M059J (cell line): Measurements from ENCODE around the gene CDC6. TPM values are rescaled to one million over a fixed set of nuclear protein-coding genes. Genes with fewer than 3 reads are reported as not detected.
A peak's percentile ranks its signal among the peaks of the same experiment; 100 is the strongest.
"Not testable (repeated sequence)": the region's sequence is repeated elsewhere in the genome, so short reads cannot be mapped to it uniquely, and the experiment has no call there.

Experiments used
- DNase-seq: peaks from one replicate; pipeline ENCODE4 v3.0.0-alpha.2; 2012; ENCODE audit warnings: low read depth
- total RNA-seq: library from RNA; depleted of rRNA; stranded (reverse); fragments of >200 nt; shearing (Covaris generic); gene quantifications from 2 replicates; pipeline ENCODE4 v1.2.3, GENCODE V29; 2014

Gene CDC6
- total RNA-seq, 1 experiment from 2014 or later: 48.9 TPM

DNA sequence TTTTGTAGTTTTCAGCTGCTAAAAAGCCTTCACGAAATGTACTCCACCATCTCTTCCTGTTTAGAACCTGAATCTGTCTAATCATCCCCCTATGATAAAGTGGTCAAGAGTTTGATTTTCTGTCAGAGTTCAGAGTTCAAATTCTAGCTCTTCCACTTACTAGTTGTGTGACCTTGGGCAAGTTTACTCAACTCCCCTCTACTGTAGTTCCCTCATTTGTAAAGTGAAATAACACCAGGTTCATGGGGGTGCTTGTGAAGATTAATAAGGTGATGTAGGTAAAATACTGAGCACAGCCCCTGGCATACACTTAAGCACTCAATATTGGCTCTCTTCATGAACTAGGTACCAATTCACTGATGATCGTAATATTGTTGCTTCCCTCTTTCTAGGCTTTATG lies 1.2 kb upstream of the CDC6 start:
- no peak for DNase-seq

DNA sequence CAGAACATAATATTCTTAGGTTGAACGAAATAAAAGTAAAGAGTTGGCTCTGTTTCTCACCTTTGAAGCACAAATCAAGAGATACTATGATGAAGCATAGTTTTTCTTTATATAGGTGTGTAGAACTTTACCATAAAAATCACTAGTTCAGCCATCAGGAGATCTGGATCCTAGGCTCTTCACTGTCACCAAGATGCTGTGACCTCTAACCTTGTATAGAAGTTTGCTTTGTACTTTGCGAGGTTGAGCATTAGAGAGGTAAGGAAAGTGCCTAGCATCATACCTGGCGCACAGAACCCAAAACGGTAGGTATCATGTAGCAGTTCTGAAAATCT lies 553 bp upstream of the CDC6 start:
- DNase-seq: no peak

DNA sequence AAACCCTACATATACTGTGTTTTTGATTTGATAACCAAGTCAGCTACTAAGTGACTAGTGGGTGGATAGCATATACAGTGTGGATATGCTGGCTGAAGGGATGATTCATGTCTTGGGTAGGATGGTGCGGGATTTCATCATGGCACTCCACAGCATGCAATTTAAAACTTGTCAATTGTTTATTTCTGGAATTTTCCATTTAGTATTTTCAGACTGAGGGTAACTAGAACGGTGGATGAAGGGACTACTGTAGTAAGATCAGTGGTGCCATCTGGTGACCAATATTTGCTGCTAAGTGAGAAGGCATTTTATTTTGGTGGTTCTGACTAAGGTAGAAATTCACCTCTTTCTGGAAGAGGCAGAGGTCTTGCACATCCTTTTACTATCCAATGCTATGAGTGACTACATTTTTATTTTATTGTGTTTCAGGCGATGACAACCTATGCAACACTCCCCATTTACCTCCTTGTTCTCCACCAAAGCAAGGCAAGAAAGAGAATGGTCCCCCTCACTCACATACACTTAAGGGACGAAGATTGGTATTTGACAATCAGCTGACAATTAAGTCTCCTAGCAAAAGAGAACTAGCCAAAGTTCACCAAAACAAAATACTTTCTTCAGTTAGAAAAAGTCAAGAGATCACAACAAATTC lies 3.1 kb downstream of the CDC6 start:
- peak; percentile 87 for DNase-seq

DNA sequence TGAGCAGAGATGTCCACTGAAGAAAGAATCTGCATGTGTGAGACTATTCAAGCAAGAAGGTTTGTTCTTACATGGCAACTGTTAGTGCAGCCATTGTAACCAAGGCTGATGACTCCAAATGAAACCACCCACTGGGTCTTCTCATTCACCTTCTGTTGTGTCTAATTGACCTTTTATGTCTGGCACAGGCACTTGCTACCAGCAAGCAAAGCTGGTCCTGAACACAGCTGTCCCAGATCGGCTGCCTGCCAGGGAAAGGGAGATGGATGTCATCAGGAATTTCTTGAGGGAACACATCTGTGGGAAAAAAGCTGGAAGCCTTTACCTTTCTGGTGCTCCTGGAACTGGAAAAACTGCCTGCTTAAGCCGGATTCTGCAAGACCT lies 3.6 kb downstream of the CDC6 start:
- DNase-seq: no peak

DNA sequence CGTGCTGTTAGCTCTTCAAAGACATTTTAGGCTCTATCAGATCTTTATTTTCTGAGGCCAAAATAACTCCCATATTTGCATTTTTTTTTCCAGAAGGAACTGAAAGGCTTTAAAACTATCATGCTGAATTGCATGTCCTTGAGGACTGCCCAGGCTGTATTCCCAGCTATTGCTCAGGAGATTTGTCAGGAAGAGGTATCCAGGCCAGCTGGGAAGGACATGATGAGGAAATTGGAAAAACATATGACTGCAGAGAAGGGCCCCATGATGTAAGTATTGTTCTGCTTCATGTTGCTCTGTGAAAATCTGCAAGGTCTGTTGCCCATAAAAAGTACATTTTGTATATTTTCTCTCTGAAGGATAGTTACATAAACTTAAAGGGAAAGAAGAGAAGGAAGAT lies 5.7 kb downstream of the CDC6 start:
- no peak for DNase-seq

DNA sequence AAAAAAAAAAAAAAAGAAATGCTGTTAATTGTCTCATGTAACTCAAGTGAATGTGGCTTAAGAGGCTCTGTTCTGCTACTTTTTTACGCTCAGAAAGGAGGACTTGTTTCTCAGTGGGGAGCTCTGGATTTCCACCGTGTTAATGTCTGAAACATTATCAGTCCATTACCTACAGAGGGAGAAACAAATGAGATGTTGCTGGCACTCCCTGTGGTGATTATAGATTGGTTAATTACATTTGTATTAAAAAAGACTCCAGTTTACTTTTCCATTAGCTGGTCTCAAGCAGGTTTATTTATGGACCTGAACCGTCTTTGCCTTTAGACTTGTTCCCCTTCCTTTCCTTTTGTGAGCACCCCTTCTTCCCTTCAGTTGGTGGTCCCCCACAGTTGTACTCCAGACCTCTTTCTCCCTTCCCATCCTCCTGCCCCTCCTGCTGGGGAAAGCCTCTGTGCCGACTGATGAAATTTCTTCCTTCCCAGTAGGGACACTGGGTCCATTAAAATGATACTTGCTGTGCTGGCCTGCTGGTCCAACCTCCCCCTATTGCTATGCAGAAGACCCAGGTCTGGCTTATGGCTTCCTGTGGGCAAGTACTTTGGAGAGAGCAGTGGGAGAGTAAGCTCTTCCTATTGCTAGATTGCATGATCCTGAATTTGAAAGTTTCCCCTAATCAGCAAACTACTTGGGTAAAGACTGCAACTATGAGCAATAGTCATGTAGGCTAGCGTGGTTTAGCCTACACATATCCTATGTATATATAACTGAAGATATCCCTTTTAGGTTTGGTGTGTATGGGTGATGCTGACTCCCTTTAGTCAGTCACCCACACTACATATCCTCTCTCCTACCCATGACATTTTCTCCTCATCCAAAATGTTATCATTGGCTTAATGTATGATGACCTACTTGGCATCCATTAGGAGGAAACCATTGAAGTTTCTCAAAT lies 8.1 kb downstream of the CDC6 start:
- no peak for DNase-seq

DNA sequence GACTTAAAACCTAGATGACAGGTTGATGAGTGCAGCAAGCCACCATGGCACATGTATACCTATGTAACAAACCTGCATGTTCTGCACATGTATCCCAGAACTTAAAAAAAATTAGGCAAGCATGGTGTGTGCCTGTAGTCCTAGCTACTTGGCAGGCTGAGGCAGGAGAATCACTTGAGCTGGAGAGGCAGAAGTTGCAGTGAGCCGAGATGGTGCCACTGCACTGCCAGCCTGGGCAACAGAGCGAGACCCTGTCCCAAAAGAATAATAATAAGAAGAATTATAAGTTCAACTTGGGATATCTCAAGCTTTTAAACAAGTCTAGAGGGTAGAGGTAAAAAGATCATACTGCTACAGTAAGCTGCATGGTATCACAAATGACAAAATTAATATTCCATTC lies 9.8 kb downstream of the CDC6 start:
- DNase-seq: no peak

DNA sequence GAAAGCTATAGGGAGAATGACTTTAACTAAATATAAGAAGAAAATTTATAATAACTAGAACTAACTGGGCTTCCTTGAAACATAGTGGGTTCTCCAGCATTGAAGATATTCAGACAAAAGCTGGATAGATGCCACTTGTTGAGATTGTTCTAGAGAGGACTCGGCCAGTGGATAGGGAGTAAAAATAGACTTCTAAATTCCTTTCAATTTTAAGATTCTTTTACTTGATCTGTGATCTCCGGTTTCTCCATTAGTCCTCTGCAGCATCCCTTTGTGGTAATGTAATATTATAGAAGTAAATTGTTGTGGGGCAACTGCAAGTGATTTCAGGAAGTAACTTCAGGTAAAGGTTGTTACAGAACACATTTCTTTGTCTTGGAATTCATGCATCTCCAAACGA lies 11.0 kb downstream of the CDC6 start:
- no peak for DNase-seq

DNA sequence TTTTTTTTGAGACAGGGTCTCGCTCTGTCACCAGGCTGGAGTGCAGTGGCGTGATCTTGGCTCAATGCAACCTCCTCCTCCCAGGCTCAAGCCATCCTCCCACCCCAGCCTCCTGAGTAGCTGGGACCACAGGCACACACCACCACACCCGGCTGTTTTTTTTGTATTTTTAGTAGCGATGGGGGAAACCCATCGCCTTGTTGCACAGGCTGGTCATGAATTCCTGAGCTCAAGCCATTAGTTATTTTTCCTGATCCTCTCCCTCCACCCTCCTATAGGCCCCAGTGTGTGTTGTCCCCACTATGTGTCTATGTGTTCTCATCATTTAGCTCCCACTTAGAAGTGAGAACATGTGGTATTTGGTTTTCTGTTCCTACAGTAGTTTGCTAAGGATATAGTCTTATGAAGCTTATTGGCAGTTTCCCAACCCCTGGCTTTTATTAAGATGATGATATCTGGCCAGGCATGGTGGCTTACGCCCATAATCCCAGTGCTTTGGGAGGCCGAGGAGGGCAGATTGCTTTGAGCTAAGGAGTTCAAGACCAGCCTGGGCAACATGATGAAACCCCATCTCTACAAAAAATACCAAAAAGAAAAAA lies 11.6 kb downstream of the CDC6 start:
- not testable (repeated sequence) for DNase-seq

DNA sequence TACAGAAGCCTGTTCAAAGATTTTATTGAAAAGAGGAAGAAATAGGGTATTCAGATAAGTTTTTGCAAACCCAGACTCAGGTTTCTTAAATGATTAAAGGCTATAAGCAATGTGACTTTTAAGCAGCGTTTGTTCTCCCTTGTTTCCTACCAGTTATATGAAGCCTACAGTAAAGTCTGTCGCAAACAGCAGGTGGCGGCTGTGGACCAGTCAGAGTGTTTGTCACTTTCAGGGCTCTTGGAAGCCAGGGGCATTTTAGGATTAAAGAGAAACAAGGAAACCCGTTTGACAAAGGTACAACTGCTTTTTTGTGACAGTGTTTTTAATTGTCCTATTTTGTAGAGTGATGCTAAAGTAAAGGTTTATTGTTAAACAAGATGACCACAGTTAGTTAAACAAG lies 13.6 kb downstream of the CDC6 start:
- no peak for DNase-seq

DNA sequence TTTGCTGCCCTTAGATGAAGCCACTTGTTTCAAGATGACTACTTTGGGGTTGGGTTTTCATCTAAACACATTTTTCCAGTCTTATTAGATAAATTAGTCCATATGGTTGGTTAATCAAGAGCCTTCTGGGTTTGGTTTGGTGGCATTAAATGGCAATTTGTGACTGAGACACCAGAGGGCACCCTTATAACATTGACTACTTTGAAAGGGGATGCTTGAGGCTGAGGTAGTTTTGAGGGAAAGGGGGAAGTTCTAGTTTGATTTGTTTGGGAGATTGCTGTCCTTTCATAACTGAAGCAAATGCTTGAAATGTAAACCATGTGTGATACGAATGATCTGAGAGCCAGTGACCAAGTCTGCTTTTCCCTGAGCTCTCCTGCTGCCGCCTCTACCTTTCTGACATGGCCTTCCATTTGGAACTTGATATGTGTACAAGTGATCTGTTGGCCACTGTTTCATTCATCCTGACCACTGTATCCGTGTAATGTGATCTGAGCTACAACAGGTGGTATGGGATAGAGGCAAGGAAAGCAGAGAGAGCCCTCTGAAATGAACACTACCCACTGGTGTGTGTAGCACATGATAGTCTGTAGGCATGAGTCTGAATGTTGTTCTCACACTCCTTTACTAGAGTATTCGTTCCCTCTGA lies 15.5 kb downstream of the CDC6 start:
- DNase-seq: peak; percentile 68

DNA sequence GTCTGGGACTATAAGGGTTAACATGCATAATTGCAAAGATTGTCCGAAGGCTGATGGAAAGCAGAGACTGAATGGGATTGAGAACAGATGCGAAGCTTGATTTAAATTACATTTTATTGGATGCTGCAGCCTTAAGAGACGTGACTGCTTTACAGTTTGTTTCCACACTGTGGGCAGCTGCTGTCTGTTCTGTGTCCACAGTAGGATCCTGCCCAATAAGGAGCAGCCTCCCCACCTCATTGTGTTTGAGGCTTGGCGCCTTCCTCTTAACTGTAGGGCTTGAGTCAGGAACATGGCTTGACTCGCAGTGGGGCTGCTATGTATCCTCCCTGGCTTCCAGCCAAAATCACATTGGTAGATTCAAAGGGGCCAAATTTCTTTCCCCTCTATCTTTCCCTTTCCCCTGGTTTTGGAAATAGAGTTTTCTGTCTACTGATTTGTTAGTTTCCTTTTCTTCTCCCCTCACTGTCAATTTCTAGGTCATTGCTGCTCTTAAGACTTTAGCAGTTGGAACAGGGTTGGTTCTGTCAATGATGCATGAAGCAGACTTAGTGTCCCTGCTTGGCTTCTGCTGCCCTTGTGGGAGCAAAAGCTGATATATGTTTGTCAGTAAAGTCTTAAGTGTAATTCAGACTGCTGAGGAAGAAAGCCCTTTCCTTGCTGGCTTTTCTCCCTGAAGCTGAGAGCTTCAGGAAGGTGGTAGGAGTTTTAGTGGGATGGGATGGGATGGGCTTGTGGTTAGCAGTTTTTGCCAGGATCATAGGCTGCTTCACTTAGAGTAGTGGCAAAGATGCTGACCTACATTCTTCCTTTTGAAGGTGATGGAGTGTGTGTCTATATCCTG lies 16.3 kb downstream of the CDC6 start:
- peak; percentile 61 for DNase-seq

DNA sequence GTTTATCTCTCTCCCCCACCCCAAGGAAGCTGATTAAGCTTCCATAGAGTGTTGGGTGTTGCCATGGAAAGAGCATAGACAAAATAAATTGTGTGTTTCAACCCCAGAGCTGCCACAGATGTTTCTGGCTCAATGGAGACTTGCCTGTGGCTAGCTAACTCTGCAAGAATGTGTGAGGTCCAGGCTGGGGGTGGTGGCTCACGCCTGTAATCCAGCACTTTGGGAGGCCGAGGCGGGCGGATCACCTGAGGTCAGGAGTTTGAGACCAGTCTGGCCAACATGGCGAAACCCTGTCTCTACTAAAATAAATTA lies 16.8 kb downstream of the CDC6 start:
- peak; percentile 98 for DNase-seq

DNA sequence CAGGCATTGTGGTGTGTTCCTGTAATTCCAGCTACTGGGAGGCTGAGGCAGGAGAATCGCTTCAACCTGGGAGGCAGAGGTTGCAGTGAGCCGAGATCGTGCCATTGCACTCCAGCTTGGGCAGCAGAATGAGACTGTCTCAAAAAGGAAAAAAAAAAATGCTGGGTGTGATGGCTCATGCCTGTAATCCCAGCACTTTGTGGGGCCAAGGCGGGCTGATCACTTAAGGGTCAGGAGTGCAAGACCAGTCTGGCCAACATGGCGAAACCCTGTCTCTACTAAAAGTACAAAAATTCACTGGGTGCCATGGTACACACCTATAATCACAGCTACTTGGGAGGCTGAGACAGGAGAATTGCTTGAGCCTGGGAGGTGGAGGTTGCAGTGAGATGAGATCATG lies 17.2 kb downstream of the CDC6 start:
- not testable (repeated sequence) for DNase-seq

DNA sequence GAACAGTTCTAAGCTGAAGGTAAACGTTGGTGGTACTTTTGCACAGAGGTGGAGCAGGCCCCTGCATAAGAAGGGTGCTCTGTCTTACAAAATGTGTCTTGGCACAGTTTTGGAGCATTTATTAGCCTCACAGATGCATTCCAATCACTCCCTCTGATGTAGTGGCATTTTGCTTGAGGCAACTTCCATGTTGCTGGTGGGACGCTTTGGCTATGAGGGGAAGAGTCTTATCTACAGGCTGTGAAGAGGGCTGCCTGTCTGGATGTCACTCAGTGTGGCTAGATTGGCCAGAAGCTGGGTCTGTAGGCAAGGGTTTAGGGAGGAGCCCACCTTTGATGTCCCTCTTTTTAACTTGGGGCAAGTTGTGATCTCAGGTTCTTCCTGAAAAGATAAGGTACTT lies 18.7 kb downstream of the CDC6 start:
- DNase-seq: peak; percentile 53

DNA sequence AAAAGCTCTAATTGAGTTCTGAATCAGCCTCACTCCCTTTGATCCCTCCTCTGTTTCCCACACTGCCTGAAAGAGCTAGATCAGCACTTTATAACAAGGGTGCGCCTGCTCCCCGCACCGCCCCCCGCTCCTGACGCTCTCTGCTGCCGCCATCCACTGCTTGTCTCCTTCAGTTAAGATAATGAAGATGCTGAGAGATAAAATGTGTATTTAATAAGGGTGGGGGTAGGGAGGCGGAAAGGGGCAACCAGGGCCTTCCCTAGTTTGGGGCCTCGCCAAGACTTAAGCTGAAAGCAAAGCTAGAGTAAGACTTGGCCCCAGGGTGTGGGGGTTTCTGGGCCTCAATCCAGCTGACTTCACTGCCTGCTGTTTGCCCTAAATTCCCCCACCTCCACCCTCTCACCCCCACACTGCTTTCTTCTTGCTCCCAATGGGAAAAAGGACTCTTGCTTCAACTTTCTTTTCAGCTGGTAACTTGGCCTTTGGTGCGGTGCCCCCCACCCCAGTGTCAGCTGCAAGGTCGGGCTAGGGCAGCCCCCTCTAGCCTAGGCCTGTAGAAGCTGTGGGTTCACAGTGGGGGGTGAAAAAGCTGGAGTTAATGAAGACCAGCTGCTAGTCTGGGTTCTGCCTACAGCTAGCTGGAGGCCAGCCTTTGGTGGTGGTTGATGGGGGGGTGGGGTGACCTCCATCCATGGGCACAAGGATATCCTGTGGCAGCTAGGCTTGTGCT lies 19.5 kb downstream of the CDC6 start:
- peak; percentile 88 for DNase-seq

DNA sequence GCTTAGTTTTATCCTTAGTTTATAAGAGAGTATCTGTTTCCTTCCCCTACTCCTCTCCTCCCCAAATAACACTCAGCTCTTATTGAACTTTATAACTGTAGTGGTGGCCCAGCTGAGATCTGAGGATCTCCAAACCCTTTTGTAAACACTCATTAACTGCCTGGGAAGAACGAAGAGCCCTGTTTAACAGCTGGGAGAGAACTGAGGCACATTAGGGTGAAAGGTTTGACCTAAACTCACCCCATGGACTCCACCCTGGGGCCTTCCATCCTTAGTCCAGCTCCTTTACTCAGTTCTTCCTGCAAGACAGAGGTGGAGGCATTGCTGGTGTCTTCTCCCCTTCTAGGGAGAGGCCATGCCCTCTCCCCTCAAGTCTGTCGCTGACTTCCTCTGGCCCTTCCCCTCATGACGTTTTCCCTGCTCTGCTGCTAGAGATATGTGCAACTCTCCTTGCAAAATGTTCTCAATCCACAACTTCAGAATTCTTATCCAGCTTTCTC lies 20.1 kb downstream of the CDC6 start:
- DNase-seq: no peak

DNA sequence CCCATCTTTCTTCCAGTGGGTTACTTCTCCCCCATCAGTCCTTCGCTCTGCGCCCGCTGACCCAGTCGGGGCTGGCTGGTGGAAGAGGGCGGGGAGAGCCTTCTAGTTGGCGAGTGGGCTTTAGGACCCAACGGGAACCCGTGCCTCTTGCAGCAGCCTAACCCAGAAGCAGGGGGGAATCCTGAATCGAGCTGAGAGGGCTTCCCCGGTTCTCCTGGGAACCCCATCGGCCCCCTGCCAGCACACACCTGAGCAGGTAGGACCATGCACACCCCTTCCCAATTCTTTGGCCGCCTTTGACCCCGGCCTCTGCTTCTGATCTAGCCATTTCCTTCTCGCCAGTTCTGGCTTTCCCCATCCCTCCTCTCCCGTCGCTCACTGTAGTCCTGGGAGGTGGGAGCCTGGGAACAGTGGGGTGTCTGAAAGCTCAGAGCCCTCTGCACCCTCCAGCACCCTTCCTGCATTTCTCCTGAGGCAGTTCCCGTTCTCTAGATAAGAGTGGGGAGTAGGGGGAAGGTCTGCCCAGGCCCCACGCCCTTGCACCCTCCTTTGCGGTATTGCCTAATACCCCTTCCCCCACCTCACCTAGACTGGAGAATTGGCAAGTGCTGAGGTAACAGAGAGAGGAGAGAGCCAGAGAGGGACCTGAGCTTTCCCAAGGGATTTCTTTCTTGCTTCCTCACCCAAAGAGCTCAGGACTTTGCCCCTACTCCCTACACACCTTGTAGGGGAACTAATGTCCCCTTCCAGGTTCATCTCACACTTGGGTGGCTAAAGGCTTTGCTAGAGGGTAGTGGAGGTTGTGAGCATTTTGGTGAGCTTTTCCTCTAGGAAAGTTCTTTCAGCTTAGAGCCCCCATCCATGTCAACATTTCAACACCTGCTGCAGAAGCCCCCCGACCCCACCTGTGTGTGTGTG lies 21.6 kb downstream of the CDC6 start, which contains the start of gene RARA:
RARA (plus strand) TSS at position 150 of the 918 bp plus-strand sequence. CDS start 22,039 bp downstream, outside the sequence.
- no peak for DNase-seq

DNA sequence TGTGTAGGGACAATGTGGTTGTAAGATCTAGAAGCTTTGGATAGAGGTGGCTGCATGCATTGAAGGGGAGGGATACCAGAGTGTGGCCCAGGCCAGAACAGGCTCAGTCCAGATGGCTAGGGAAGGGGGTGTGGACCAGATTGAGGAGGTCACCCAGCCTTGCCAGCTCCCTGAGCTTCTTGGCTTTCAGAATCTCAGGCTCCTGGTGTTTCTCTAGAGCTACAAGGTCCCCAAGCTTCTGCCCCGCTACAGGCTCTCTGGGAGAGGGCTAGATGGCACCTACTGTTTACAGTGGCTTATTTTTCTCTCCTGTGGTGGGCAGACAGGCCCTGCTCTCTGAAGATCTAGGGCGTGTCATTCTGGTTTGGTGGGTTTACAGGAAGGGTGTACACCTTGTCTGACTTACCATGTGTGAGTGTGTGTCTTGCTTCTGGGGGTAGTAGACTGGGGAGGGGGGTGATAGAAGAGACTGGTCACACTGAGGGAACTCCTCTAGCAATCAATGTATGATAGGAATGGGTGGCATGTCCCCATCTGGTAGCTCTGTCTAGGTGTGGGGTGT lies 22.4 kb downstream of the CDC6 start:
- DNase-seq: no peak
